ENCODE data around the gene RELN.
"Not testable (repeated sequence)": the region's sequence is repeated elsewhere in the genome, so short reads cannot be mapped to it uniquely, and the experiment has no call there.

RELN gene

GRCh38 chr7:103784646-103785286, 204.7 kb downstream of the RELN start:
- no peak for DNase-seq (ENCODE audit: low read depth)

- DNase-seq (ENCODE audit: low read depth), result no peak
Measured at GRCh38 chr7:103781409-103781808, 208.0 kb downstream of the RELN start.

GRCh38 chr7:103780561-103780960, 208.9 kb downstream of the RELN start:
- not testable (repeated sequence) for DNase-seq (ENCODE audit: low read depth)

- no peak for DNase-seq (ENCODE audit: low read depth)
Measured at GRCh38 chr7:103777440-103777839, 212.0 kb downstream of the RELN start.

GRCh38 chr7:103773726-103774125, 215.7 kb downstream of the RELN start:
- no peak for DNase-seq (ENCODE audit: low read depth)

- DNase-seq (ENCODE audit: low read depth), result no peak
Measured at GRCh38 chr7:103772171-103772773, 217.2 kb downstream of the RELN start.

GRCh38 chr7:103771294-103771693, 218.2 kb downstream of the RELN start:
- no peak for DNase-seq (ENCODE audit: low read depth)

GRCh38 chr7:103766660-103767059, 222.8 kb downstream of the RELN start:
- DNase-seq (ENCODE audit: low read depth), result no peak

- no peak for DNase-seq (ENCODE audit: low read depth)
Measured at GRCh38 chr7:103765901-103766300, 223.6 kb downstream of the RELN start.

GRCh38 chr7:103764901-103765300, 224.6 kb downstream of the RELN start:
- no peak for DNase-seq (ENCODE audit: low read depth)

- DNase-seq (ENCODE audit: low read depth), result no peak
Measured at GRCh38 chr7:103762877-103763276, 226.6 kb downstream of the RELN start.

GRCh38 chr7:103762065-103762760, 227.2 kb downstream of the RELN start:
- no peak for DNase-seq (ENCODE audit: low read depth)

- DNase-seq (ENCODE audit: low read depth), result no peak
Measured at GRCh38 chr7:103752995-103753394, 236.5 kb downstream of the RELN start.

- DNase-seq (ENCODE audit: low read depth), result no peak
Measured at GRCh38 chr7:103751311-103751880, 238.1 kb downstream of the RELN start.

GRCh38 chr7:103748680-103749079, 240.8 kb downstream of the RELN start:
- DNase-seq (ENCODE audit: low read depth), result no peak

- DNase-seq (ENCODE audit: low read depth), result no peak
Measured at GRCh38 chr7:103735377-103735776, 254.1 kb downstream of the RELN start.

GRCh38 chr7:103731169-103731568, 258.3 kb downstream of the RELN start:
- no peak for DNase-seq (ENCODE audit: low read depth)

- no peak for DNase-seq (ENCODE audit: low read depth)
Measured at GRCh38 chr7:103729026-103729425, 260.4 kb downstream of the RELN start.

GRCh38 chr7:103727982-103728610, 261.4 kb downstream of the RELN start:
- DNase-seq (ENCODE audit: low read depth), result no peak

- no peak for DNase-seq (ENCODE audit: low read depth)
Measured at GRCh38 chr7:103719070-103719469, 270.4 kb downstream of the RELN start.

- no peak for DNase-seq (ENCODE audit: low read depth)
Measured at GRCh38 chr7:103718482-103719061, 270.9 kb downstream of the RELN start.

- no peak for DNase-seq (ENCODE audit: low read depth)
Measured at GRCh38 chr7:103717574-103717973, 271.9 kb downstream of the RELN start.
